Measurements from ENCODE around the gene GRB2. TPM values are rescaled to one million over a fixed set of nuclear protein-coding genes. Genes with fewer than 3 reads are reported as not detected.
"Not testable (repeated sequence)": the region's sequence is repeated elsewhere in the genome, so short reads cannot be mapped to it uniquely, and the experiment has no call there.

Gene GRB2
- total and polyA plus RNA-seq, 2 experiments from 2014 or later = 82.7 to 101 TPM

DNA sequence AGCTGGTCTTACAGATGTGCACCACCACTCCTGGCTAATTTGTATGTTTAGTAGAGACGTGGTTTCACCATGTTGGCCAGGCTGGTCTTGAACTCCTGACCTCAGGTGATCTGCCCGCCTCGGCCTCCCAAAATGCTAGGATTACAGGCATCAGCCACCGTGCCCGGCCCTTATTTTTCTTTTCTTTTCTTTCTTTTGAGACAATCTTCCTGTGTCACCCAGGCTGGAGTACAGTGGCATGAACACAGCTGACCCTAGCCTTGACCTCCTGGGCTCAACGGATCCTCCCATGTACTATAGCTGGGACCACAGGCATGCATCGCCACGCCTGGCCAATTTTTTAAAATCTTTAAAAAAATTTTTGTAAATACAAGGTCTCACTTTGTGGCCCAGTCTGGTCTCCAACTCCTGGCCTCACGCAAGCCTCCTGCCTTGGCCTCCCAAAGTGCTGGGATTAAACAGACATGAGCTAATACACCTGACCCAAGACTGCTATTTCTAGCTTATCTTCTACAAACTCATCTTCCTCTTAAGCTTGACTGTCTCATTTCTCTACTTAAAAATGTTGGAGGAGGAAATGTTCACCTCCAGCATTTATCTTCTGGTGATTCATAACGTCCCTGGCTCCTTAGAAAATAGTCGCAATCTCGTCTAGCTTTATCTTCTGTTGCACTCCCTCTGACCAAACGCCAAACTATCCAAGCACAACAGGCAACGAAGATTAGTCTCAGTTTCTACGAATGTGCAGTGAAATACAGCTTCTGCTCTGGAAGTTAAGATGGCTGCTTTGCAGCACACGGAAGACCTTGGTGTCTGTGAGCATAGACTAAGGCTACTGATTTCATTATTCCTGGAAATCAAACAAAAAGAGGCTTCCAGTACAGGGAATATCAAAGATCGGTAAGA lies 42.7 kb upstream of the GRB2 start:
- H3K27me3 ChIP-seq = no peaks in the 10 kb centered on the region
- no peak for DNase-seq (ENCODE audit: low spot score)
- no peak for TF ChIP-seq EZH2 (IDR thresholded peaks at IDR 0.05; ENCODE audit: borderline replicate concordance)
- TF ChIP-seq, protein P1, sequence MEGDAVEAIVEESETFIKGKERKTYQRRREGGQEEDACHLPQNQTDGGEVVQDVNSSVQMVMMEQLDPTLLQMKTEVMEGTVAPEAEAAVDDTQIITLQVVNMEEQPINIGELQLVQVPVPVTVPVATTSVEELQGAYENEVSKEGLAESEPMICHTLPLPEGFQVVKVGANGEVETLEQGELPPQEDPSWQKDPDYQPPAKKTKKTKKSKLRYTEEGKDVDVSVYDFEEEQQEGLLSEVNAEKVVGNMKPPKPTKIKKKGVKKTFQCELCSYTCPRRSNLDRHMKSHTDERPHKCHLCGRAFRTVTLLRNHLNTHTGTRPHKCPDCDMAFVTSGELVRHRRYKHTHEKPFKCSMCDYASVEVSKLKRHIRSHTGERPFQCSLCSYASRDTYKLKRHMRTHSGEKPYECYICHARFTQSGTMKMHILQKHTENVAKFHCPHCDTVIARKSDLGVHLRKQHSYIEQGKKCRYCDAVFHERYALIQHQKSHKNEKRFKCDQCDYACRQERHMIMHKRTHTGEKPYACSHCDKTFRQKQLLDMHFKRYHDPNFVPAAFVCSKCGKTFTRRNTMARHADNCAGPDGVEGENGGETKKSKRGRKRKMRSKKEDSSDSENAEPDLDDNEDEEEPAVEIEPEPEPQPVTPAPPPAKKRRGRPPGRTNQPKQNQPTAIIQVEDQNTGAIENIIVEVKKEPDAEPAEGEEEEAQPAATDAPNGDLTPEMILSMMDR (IDR thresholded peaks at IDR 0.05; ENCODE audit: poor library complexity) = no peak
- no peak for TF ChIP-seq EZH2phosphoT487 (IDR thresholded peaks at IDR 0.05; ENCODE audit: low read depth, severe bottlenecking, unreplicated experiment)
- H3K36me3 ChIP-seq (replicated peaks; ENCODE audit: insufficient read depth, low read depth) = no peaks in the 10 kb centered on the region
- H3K4me1 ChIP-seq (ENCODE audit: insufficient read depth) = no peaks in the 10 kb centered on the region
- no peak overlapping the region for H3K4me3 ChIP-seq
- H3K4me2 ChIP-seq = no peak overlapping the region
- H3K9me3 ChIP-seq (ENCODE audit: low read depth) = no peaks in the 10 kb centered on the region
- H2AFZ ChIP-seq = no peak overlapping the region
- H3K27ac ChIP-seq = no peak overlapping the region
- WGBS (ENCODE audit: low lambda C conversion rate, missing lambda C conversion rate) = 78% methylated on average over 17 of the region's 17 CpGs
- H3K79me2 ChIP-seq = no peaks in the 10 kb centered on the region
- H4K20me1 ChIP-seq (ENCODE audit: insufficient read depth, poor library complexity, severe bottlenecking) = no peaks in the 10 kb centered on the region
- H3K9me2 ChIP-seq (replicated peaks; ENCODE audit: insufficient read depth) = no peaks in the 10 kb centered on the region

DNA sequence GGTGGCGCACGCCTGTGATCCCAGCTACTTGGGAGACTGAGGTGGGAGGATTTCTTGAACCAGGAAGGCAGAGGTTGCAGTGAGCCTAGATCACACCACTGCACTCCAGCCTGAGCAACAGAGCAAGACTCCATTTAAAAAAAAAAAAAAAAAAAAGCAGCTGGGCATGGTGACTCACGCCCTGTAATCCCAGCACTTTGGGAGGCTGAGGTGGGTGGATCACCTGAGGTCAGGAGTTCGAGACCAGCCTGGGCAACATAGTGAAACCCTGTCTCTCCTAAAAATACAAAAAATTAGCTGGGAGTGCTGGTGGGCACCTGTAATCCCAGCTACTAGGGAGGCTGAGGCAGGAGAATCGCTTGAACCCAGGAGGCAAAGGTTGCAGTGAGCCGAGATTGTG lies 40.4 kb upstream of the GRB2 start:
- H3K4me3 ChIP-seq; H3K9me3 ChIP-seq (ENCODE audit: low read depth); H3K79me2 ChIP-seq; H2AFZ ChIP-seq; H4K20me1 ChIP-seq (ENCODE audit: insufficient read depth, poor library complexity, severe bottlenecking); H3K27ac ChIP-seq; H3K36me3 ChIP-seq (replicated peaks; ENCODE audit: insufficient read depth, low read depth); H3K4me1 ChIP-seq (ENCODE audit: insufficient read depth); H3K9me2 ChIP-seq (replicated peaks; ENCODE audit: insufficient read depth); H3K4me2 ChIP-seq; H3K27me3 ChIP-seq; DNase-seq (ENCODE audit: low spot score): not testable (repeated sequence)
- 96% methylated on average over 6 of the region's 6 CpGs for WGBS (ENCODE audit: low lambda C conversion rate, missing lambda C conversion rate)

DNA sequence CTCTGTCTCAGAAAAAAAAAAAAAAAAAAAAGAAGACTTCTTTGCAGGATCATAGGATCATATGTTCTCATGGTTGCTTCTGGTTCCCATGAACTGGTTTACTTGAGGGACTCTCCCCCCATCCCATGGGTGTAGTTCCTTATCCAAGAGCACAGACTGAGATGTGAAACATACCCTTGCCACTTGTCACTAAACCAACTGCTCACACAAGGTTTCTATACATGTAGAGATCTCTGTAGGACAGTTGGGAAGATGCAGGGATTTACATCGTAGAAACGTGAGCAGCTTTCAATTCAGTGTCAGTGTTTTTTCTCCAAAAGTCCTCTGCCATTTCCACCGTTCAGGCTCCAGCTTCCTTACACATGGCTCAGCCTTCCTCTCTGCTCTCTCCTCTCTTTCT lies 39.8 kb upstream of the GRB2 start:
- Histone ChIP-seq H3K4me2 (no peak overlapping the region), H3K4me1 (ENCODE audit: insufficient read depth) (no peaks in the 10 kb centered on the region), H2AFZ (no peak overlapping the region), H4K20me1 (ENCODE audit: insufficient read depth, poor library complexity, severe bottlenecking) (no peaks in the 10 kb centered on the region), H3K4me3 (no peak overlapping the region), H3K79me2 (no peaks in the 10 kb centered on the region), H3K9me3 (ENCODE audit: low read depth) (no peaks in the 10 kb centered on the region), H3K27ac (no peak overlapping the region), H3K9me2 (replicated peaks; ENCODE audit: insufficient read depth) (no peaks in the 10 kb centered on the region), H3K27me3 (no peaks in the 10 kb centered on the region), H3K36me3 (replicated peaks; ENCODE audit: insufficient read depth, low read depth) (no peaks in the 10 kb centered on the region)
- WGBS (ENCODE audit: low lambda C conversion rate, missing lambda C conversion rate) = 81% methylated on average over 3 of the region's 3 CpGs
- TF ChIP-seq EZH2phosphoT487 (IDR thresholded peaks at IDR 0.05; ENCODE audit: low read depth, severe bottlenecking, unreplicated experiment) (no peak), EZH2 (IDR thresholded peaks at IDR 0.05; ENCODE audit: borderline replicate concordance) (no peak)
- TF ChIP-seq, protein P1 (IDR thresholded peaks at IDR 0.05; ENCODE audit: poor library complexity) = no peak
- no peak for DNase-seq (ENCODE audit: low spot score)

DNA sequence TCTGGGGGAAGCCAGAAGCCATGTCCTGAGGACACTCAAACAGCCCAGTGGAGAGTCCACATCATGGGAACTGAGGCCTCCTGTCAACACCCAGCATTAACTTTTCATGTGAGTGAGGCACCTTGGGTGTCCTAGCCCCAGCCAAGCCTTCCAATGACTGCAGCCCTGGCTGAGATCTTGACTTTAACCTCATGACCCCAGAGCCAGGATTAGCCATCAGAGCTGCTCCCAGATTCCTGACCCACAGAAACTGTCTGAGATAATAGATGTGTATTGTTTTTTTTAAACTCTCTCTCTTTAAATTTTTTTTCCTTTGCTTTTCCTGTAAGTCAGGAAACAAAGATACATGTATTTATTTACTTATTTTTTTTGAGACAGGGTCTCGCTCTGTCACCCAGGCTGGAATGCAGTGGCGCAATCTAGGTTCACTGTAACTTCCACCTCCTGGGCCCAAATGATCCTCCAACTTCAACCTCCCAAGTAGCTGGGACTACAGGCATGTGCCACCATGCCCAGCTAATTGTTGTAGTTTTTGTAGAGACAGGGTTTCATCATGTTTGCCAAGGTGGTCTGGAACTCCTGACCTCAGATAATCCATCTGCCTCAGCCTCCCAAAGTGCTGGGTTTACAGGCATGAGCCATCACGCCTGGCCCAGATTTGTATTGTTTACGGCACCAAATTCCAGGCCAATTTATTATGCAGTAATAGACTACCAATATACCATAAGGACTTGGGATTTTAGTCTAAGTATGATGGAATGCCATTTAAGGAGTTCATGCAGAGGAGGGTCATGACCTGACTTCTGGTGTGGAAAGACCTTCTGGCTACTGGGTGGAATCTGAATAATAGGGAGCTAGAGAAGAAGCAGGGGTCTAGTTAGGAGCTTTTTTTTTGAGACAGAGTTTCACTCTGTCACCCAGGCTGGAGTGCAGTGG lies 37.0 kb upstream of the GRB2 start:
- WGBS (ENCODE audit: low lambda C conversion rate, missing lambda C conversion rate) = 68% methylated on average over 4 of the region's 4 CpGs
- no peaks in the 10 kb centered on the region for H3K4me1 ChIP-seq (ENCODE audit: insufficient read depth)
- H3K79me2 ChIP-seq = no peaks in the 10 kb centered on the region
- DNase-seq (ENCODE audit: low spot score) = no peak
- H3K4me3 ChIP-seq = no peak overlapping the region
- no peaks in the 10 kb centered on the region for H4K20me1 ChIP-seq (ENCODE audit: insufficient read depth, poor library complexity, severe bottlenecking)
- no peak for TF ChIP-seq EZH2phosphoT487 (IDR thresholded peaks at IDR 0.05; ENCODE audit: low read depth, severe bottlenecking, unreplicated experiment)
- TF ChIP-seq EZH2 (IDR thresholded peaks at IDR 0.05; ENCODE audit: borderline replicate concordance) = no peak
- TF ChIP-seq, protein P1 (IDR thresholded peaks at IDR 0.05; ENCODE audit: poor library complexity) = no peak
- H3K9me3 ChIP-seq (ENCODE audit: low read depth) = no peaks in the 10 kb centered on the region
- H3K27ac ChIP-seq = no peak overlapping the region
- no peak overlapping the region for H2AFZ ChIP-seq
- H3K36me3 ChIP-seq (replicated peaks; ENCODE audit: insufficient read depth, low read depth) = no peaks in the 10 kb centered on the region
- no peak overlapping the region for H3K4me2 ChIP-seq
- H3K9me2 ChIP-seq (replicated peaks; ENCODE audit: insufficient read depth) = no peaks in the 10 kb centered on the region
- no peaks in the 10 kb centered on the region for H3K27me3 ChIP-seq
